HG03135 (cell line): ENCODE data around the gene ZSCAN12.
"Not testable (repeated sequence)": the region's sequence is repeated elsewhere in the genome, so short reads cannot be mapped to it uniquely, and the experiment has no call there.

ENCODE experiments used
- ATAC-seq: cut with Tn5 transposase; IDR thresholded peaks from one replicate; pipeline ENCODE4 v1.9.1; 2021; ENCODE audit warnings: mild to moderate bottlenecking, moderate library complexity; ENCODE audit not compliant: unreplicated experiment

Gene ZSCAN12

GRCh38 chr6:28395918-28396317, 3.6 kb downstream of the ZSCAN12 start:
- ATAC-seq = no peak

GRCh38 chr6:28393912-28394662, 5.5 kb downstream of the ZSCAN12 start:
- no peak for ATAC-seq

- no peak for ATAC-seq
Measured at GRCh38 chr6:28390688-28391087, 8.9 kb downstream of the ZSCAN12 start.

- ATAC-seq = no peak
Measured at GRCh38 chr6:28384143-28384533, 15.4 kb downstream of the ZSCAN12 start.

GRCh38 chr6:28383235-28384142, 16.1 kb downstream of the ZSCAN12 start:
- peak; percentile 86 for ATAC-seq

- ATAC-seq = no peak
Measured at GRCh38 chr6:28380381-28380780, 19.2 kb downstream of the ZSCAN12 start.

GRCh38 chr6:28378644-28379043, 20.9 kb downstream of the ZSCAN12 start:
- ATAC-seq = no peak

GRCh38 chr6:28377879-28378278, 21.7 kb downstream of the ZSCAN12 start:
- no peak for ATAC-seq

- no peak for ATAC-seq
Measured at GRCh38 chr6:28373925-28374324, 25.6 kb downstream of the ZSCAN12 start.

GRCh38 chr6:28371706-28372451, 27.7 kb downstream of the ZSCAN12 start:
- ATAC-seq = no peak

GRCh38 chr6:28371280-28371679, 28.3 kb downstream of the ZSCAN12 start:
- ATAC-seq = no peak

- no peak for ATAC-seq
Measured at GRCh38 chr6:28370440-28370839, 29.1 kb downstream of the ZSCAN12 start.

- no peak for ATAC-seq
Measured at GRCh38 chr6:28369463-28369862, 30.1 kb downstream of the ZSCAN12 start.

- ATAC-seq = no peak
Measured at GRCh38 chr6:28368522-28368921, 31.0 kb downstream of the ZSCAN12 start.

- ATAC-seq = not testable (repeated sequence)
Measured at GRCh38 chr6:28365590-28365989, 34.0 kb downstream of the ZSCAN12 start.

GRCh38 chr6:28360961-28361360, 38.6 kb downstream of the ZSCAN12 start:
- ATAC-seq = no peak

GRCh38 chr6:28359562-28359961, 40.0 kb downstream of the ZSCAN12 start:
- not testable (repeated sequence) for ATAC-seq

GRCh38 chr6:28357036-28357435, 42.5 kb downstream of the ZSCAN12 start:
- no peak for ATAC-seq

- no peak for ATAC-seq
Measured at GRCh38 chr6:28356666-28357020, 42.9 kb downstream of the ZSCAN12 start.

GRCh38 chr6:28355743-28356665, 43.5 kb downstream of the ZSCAN12 start:
- ATAC-seq = peak; percentile 63
